GM12878 (cell line): ENCODE results near the gene EFNB2. TPM values are rescaled to one million over a fixed set of nuclear protein-coding genes. Genes with fewer than 3 reads are reported as not detected.

Source experiments
- ATAC-seq: fragments of 200-7000 bp; cut with Tn5 transposase; 3 replicates; pipeline ENCODE4 v1.9.1; 2020; ENCODE audit warnings: mild to moderate bottlenecking, moderate library complexity
- BruUV-seq: library from RNA; stranded (reverse); fragments of 400-500 nt; replicated peaks from 2 replicates; lab custom pipeline; 2021; lab: Mats Ljungman, UMichigan
- CTCF ChIA-PET: fragments of 300-600 bp; sonication (Branson Sonifier 250); formaldehyde crosslinking; extraction: SDS; loops from one replicate; lab custom pipeline; 2021; ENCODE audit warnings: inconsistent platforms; lab: Yijun Ruan, JAX
- POLR2A ChIA-PET: fragments of 350-600 bp; formaldehyde crosslinking; extraction: SDS; loops from one replicate; lab custom pipeline; 2021; ENCODE audit warnings: inconsistent platforms; lab: Charles Lee
- RAD21 ChIA-PET: fragments of 300-600 bp; sonication (Branson Sonifier 250); formaldehyde crosslinking; loops from one replicate; lab custom pipeline; 2023; ENCODE audit warnings: antibody characterized with exemption; ENCODE audit not compliant: unreplicated experiment; lab: Charles Lee
- SMC1A ChIA-PET: fragments of 300-600 bp; sonication (Branson Sonifier 250); formaldehyde crosslinking; loops from one replicate; lab custom pipeline; 2023; ENCODE audit not compliant: unreplicated experiment, uncharacterized antibody; lab: Charles Lee
- DNase-seq: peaks from one replicate; pipeline ENCODE4 v3.0.0-alpha.2; 2011; ENCODE audit warnings: low read depth, low spot score
- FAIRE-seq: peaks from 3 replicates; lab custom pipeline; 2011; peaks lifted over from hg19 to GRCh38; lab: Jason Lieb, UNC
- H2AFZ ChIP-seq: 2 replicates; pipeline ENCODE4 v1.6.0; 2011; ENCODE audit warnings: low read depth, low read length, control low read depth; ENCODE audit not compliant: control insufficient read depth
- H3K27ac ChIP-seq: 2 replicates; pipeline ENCODE4 v1.5.1; 2011; ENCODE audit warnings: control low read depth; ENCODE audit not compliant: control insufficient read depth, insufficient read depth
- H3K27me3 ChIP-seq, 2 experiments: replicated peaks in 1 of 2; 2 replicates each; pipeline versions ENCODE4 v1.6.0 to v1.6.1; 2011; ENCODE audit warnings: low read length in 1 of 2; ENCODE audit not compliant: control insufficient read depth in 2 of 2, insufficient read depth in 2 of 2
- H3K36me3 ChIP-seq, 2 experiments: 2 replicates each; pipeline ENCODE4 v1.5.1; 2011; ENCODE audit warnings: low read length in 1 of 2; ENCODE audit not compliant: control insufficient read depth in 2 of 2, insufficient read depth in 2 of 2
- H3K4me1 ChIP-seq: 2 replicates; pipeline ENCODE4 v1.6.1; 2011; ENCODE audit warnings: mild to moderate bottlenecking, low read length, moderate library complexity, mixed read lengths; ENCODE audit not compliant: control insufficient read depth, insufficient read depth
- H3K4me2 ChIP-seq: 2 replicates; pipeline ENCODE4 v1.6.0; 2011; ENCODE audit warnings: control low read depth; ENCODE audit not compliant: control insufficient read depth, insufficient read depth
- H3K4me3 ChIP-seq: fragments of 200-600 bp; sonication (generic); 2 replicates; pipeline ENCODE4 v1.5.1; 2016
- H3K79me2 ChIP-seq: 2 replicates; pipeline ENCODE4 v1.6.0; 2011; ENCODE audit warnings: low read length; ENCODE audit not compliant: control insufficient read depth, insufficient read depth
- H3K9ac ChIP-seq: 2 replicates; pipeline ENCODE4 v1.8.0; 2011; ENCODE audit warnings: low read length, control low read depth, mixed read lengths; ENCODE audit not compliant: control insufficient read depth, insufficient read depth
- H3K9me3 ChIP-seq: replicated peaks from 3 replicates; pipeline ENCODE4 v1.5.1; 2011; ENCODE audit warnings: mild to moderate bottlenecking, low read length; ENCODE audit not compliant: control insufficient read depth, insufficient read depth
- H4K20me1 ChIP-seq: 2 replicates; pipeline ENCODE4 v1.6.0; 2011; ENCODE audit not compliant: control insufficient read depth, insufficient read depth
- BCL11A ChIP-seq: IDR thresholded peaks from 2 replicates; pipeline ENCODE4 v1.6.1; 2011; ENCODE audit warnings: low read depth, low read length
- CBX5 ChIP-seq: sonication (generic); IDR thresholded peaks from 2 replicates; pipeline ENCODE4 v1.6.1; 2016; ENCODE audit warnings: low read depth, moderate library complexity, mild to moderate bottlenecking, inconsistent platforms
- CTCF ChIP-seq, 3 experiments: IDR thresholded peaks in 2 of 3; conservative IDR thresholded peaks in 1 of 3; 2 replicates each; pipeline ENCODE4 v1.5.1; 2011; ENCODE audit warnings: low read depth in 3 of 3, low read length in 3 of 3, mild to moderate bottlenecking in 3 of 3, control low read depth in 2 of 3, moderate library complexity in 2 of 3, inconsistent platforms in 1 of 3, mixed read lengths in 1 of 3; ENCODE audit not compliant: control insufficient read depth in 2 of 3, insufficient read depth in 1 of 3; ENCODE audit errors: extremely low read depth in 1 of 3
- EED ChIP-seq: sonication (generic); IDR thresholded peaks from 2 replicates; pipeline ENCODE4 v1.6.1; 2016; ENCODE audit warnings: antibody characterized with exemption, low read depth
- FOXK2 ChIP-seq: fragments of 450-650 bp; IDR thresholded peaks from 2 replicates; pipeline ENCODE4 v1.6.1; 2017; ENCODE audit warnings: mild to moderate bottlenecking, moderate library complexity
- GATAD2B ChIP-seq: fragments of 450-650 bp; conservative IDR thresholded peaks from 2 replicates; pipeline ENCODE4 v1.6.1; 2017; ENCODE audit warnings: low read depth, mild to moderate bottlenecking, moderate library complexity
- HDAC2 ChIP-seq: fragments of 200-600 bp; sonication (generic); IDR thresholded peaks from 2 replicates; pipeline ENCODE4 v1.6.1; 2017
- HSF1 ChIP-seq: fragments of 150-350 bp; IDR thresholded peaks from 2 replicates; pipeline ENCODE4 v1.6.1; 2014; ENCODE audit warnings: mild to moderate bottlenecking, low read depth, low read length
- IKZF2 ChIP-seq, 2 experiments: fragments of 450-650 bp; IDR thresholded peaks; 2 replicates each; pipeline ENCODE4 v1.6.1; 2017; ENCODE audit warnings: mild to moderate bottlenecking in 2 of 2, moderate library complexity in 2 of 2
- MTA2 ChIP-seq: fragments of 450-650 bp; IDR thresholded peaks from 2 replicates; pipeline ENCODE4 v1.6.1; 2016; ENCODE audit warnings: low read depth, mild to moderate bottlenecking, moderate library complexity
- MTA3 ChIP-seq: IDR thresholded peaks from 2 replicates; pipeline ENCODE4 v1.6.1; 2012; ENCODE audit warnings: low read length, inconsistent platforms, borderline replicate concordance
- MYC ChIP-seq: IDR thresholded peaks from 2 replicates; pipeline ENCODE4 v1.6.1; 2011; ENCODE audit warnings: mild to moderate bottlenecking, low read length, moderate library complexity, inconsistent platforms; ENCODE audit not compliant: insufficient read depth, insufficient replicate concordance, insufficient read length, severe bottlenecking
- NKRF ChIP-seq: fragments of 450-650 bp; conservative IDR thresholded peaks from 2 replicates; pipeline ENCODE4 v1.6.1; 2017; ENCODE audit warnings: mild to moderate bottlenecking, moderate library complexity
- PAX5 ChIP-seq: IDR thresholded peaks from 2 replicates; pipeline ENCODE4 v1.6.1; 2011; ENCODE audit warnings: low read depth, low read length, borderline replicate concordance
- SP1 ChIP-seq: IDR thresholded peaks from one replicate; pipeline ENCODE4 v1.6.1; 2011; ENCODE audit warnings: low read depth, low read length
- USF2 ChIP-seq: IDR thresholded peaks from 2 replicates; pipeline ENCODE4 v1.6.1; 2011; ENCODE audit warnings: low read depth, low read length, improper control_type of control experiment, borderline replicate concordance
- WGBS: methylation state at CpG from one replicate; pipeline ENCODE4 v1.1.6; 2016; ENCODE audit warnings: low lambda C conversion rate; ENCODE audit not compliant: insufficient replicate concordance, insufficient coverage; ENCODE audit errors: missing lambda C conversion rate; 5-methylcytosine and 5-hydroxymethylcytosine counted together
- in situ Hi-C: fragments of 300-500 bp; cut with MboI; formaldehyde crosslinking; loops from 9 replicates; pipeline ENCODE4 v1.14.3; 2018; ENCODE audit warnings: mixed read lengths
- intact Hi-C: fragments of 100-400 bp; cut with micrococcal nuclease; formaldehyde crosslinking; loops from one replicate; pipeline ENCODE4 v1.14.2; 2022; ENCODE audit not compliant: unreplicated experiment
- polyA plus RNA-seq, 11 experiments: library from polyadenylated mRNA; depleted of rRNA in 4 of 11; unstranded in 6 of 11; stranded (reverse) in 5 of 11; fragments of >200 nt; fragmentation: Nextera tagmentation in 4 of 11; fragmentation: Illumina TruSeq in 1 of 11; extraction: Ambion mirVana in 4 of 11; extraction: Trizol in 1 of 11; gene quantifications; 1 replicate in 1 of 11; 2 replicates in 10 of 11; pipeline versions ENCODE4 v1.2.1 to v1.2.3, GENCODE V29; 2011 to 2016; ENCODE audit warnings: inconsistent platforms in 2 of 11, missing spikeins in 2 of 11, low read depth in 1 of 11
- total RNA-seq, 4 experiments: library from RNA; depleted of rRNA in 3 of 4; stranded (reverse); fragments of >200 nt in 3 of 4; fragmentation: Illumina TruSeq in 1 of 4; extraction: Trizol in 1 of 4; gene quantifications; 2 replicates each; pipeline versions ENCODE4 v1.2.1 to v1.2.3, GENCODE V29; 2013 to 2021

EFNB2 gene
- total and polyA plus RNA-seq, 10 of the 15 experiments (the other 5 are each of a cell fraction or from before 2014, with no cell fraction given), result 0.12 to 1.5 (median 0.31) TPM; not detected in 1

- Histone ChIP-seq H3K4me2 (peak within 1 kb of the TSS; percentile 88), H3K36me3 (peaks cover 0 to 4% of the 10 kb centered on the region in 2 experiments; a peak in 1 of 4 replicates), H2AFZ (peak within 1 kb of the TSS; percentile 97), H3K4me3 (peak within 1 kb of the TSS; percentile 83), H3K79me2 (peaks cover 55% of the 10 kb centered on the region), H3K9ac (peak within 1 kb of the TSS; percentile 98), H3K27ac (peak within 1 kb of the TSS; percentile 96), H3K9me3 (no peaks in the 10 kb centered on the region), H4K20me1 (peaks cover 4% of the 10 kb centered on the region; the same call in 1 of the 2 replicates), H3K4me1 (peaks cover 13% of the 10 kb centered on the region), H3K27me3 (no peaks in the 10 kb centered on the region)
- POLR2A ChIA-PET, result interaction anchor here (0.7 to 1.5 kb wide), 5 partner anchors 10 to 424 kb away, joined by 3 to 4 read pairs (median 3); no protein-coding TSS in a partner anchor
- RAD21 ChIA-PET, result interaction anchor here (1.2 to 1.6 kb wide), 2 partner anchors 33 to 53 kb away, joined by 3 to 4 read pairs; partner anchors contain the start of gene EFNB2
- BruUV-seq, result TSS peak; percentile 72
- in situ Hi-C loops (loop anchor here (25.0 kb wide), 1 partner anchor 1645 kb away; the partner anchor contains the start of genes ABHD13 and LIG4), intact Hi-C loops (loop anchor here (5.0 kb wide), 1 partner anchor 1655 kb away; no protein-coding TSS in a partner anchor)
- ATAC-seq (peak; percentile 85), FAIRE-seq (no peak), DNase-seq (peak; percentile 64)
- CTCF ChIA-PET, result interaction anchor here (1.4 to 1.7 kb wide), 2 partner anchors 53 to 54 kb away, joined by 3 to 4 read pairs; no protein-coding TSS in a partner anchor
- SMC1A ChIA-PET, result interaction anchor here (0.7 to 1.1 kb wide), 4 partner anchors 13 to 53 kb away, joined by 3 to 4 read pairs (median 3); no protein-coding TSS in a partner anchor
- 1% methylated on average over 84 of the region's 108 CpGs for WGBS
- TF ChIP-seq CBX5 (peak; percentile 21; the same call in 1 of the 2 replicates), CTCF (IDR thresholded peaks at IDR 0.05 in 2 of 3, conservative IDR thresholded peaks at IDR 0.05 in 1 of 3; ENCODE audit: control insufficient read depth in 2 of 3, extremely low read depth in 1 of 3, insufficient read depth in 1 of 3, low read depth in 3 of 3, low read length in 3 of 3) (no peak), GATAD2B (peak; percentile 65), MYC (no peak), PAX5 (no peak), USF2 (no peak), FOXK2 (no peak), NKRF (peak; percentile 47; the same call in 1 of the 2 replicates), SP1 (no peak), MTA2 (no peak), EED (no peak), HDAC2 (no peak), MTA3 (no peak), HSF1 (no peak), BCL11A (no peak), IKZF2 (IDR thresholded peaks at IDR 0.05) (0 out of 4 replicates have a peak, but pooled peaks of 1 of the 2 experiments have one; percentile 37)
Measured at GRCh38 chr13:106567474-106568298, 32.2 kb upstream of the EFNB2 start, which contains the start of gene ARGLU1. ARGLU1 (minus strand) TSS chr13:106568137; CDS start chr13:106567919, 218 bp downstream.
